ENCODE results near the gene OGDH.
"Not testable (repeated sequence)": the region's sequence is repeated elsewhere in the genome, so short reads cannot be mapped to it uniquely, and the experiment has no call there.

OGDH gene

GRCh38 chr7:44724276-44724675, 117.8 kb downstream of the OGDH start:
- H3K27ac ChIP-seq (ENCODE audit: low read length, poor library complexity, severe bottlenecking), result no peak overlapping the region
- WGBS, result 91% methylated on average over 4 of the region's 4 CpGs
- no peaks in the 10 kb centered on the region for H3K9me3 ChIP-seq (ENCODE audit: control insufficient read depth, low read length)

GRCh38 chr7:44726250-44726649, 119.8 kb downstream of the OGDH start:
- not testable (repeated sequence) for H2BK5ac ChIP-seq (ENCODE audit: low read depth, low read length, poor library complexity, severe bottlenecking); H2BK120ac ChIP-seq (ENCODE audit: low read depth, low read length); H3K9me3 ChIP-seq (ENCODE audit: control insufficient read depth, low read length); H4K91ac ChIP-seq (ENCODE audit: low read length); H3K9ac ChIP-seq (ENCODE audit: low read length); H2AFZ ChIP-seq (ENCODE audit: low read depth, low read length); H3K27me3 ChIP-seq (ENCODE audit: control insufficient read depth in 1 of 2, insufficient read depth in 1 of 2, low read length in 2 of 2); H2AK5ac ChIP-seq (ENCODE audit: low read length, severe bottlenecking); H3K14ac ChIP-seq (ENCODE audit: low read length in 2 of 2); H3K79me1 ChIP-seq (replicated peaks; ENCODE audit: low read length, poor library complexity, severe bottlenecking); DNase-seq; H3K4me3 ChIP-seq (ENCODE audit: insufficient read depth in 1 of 2, low read depth in 1 of 2, low read length in 2 of 2); H4K8ac ChIP-seq (ENCODE audit: low read length); H3K4ac ChIP-seq (ENCODE audit: low read depth in 1 of 2, low read length in 2 of 2); H3K4me2 ChIP-seq (ENCODE audit: low read length, poor library complexity, severe bottlenecking); H3K4me1 ChIP-seq (ENCODE audit: control insufficient read depth, insufficient read depth, low read depth, low read length); H3K27ac ChIP-seq (ENCODE audit: low read length, poor library complexity, severe bottlenecking); H2BK15ac ChIP-seq (ENCODE audit: low read depth, poor library complexity, severe bottlenecking); H3K23ac ChIP-seq (ENCODE audit: low read length in 2 of 2); H3K36me3 ChIP-seq (ENCODE audit: control insufficient read depth in 1 of 2, insufficient read depth in 2 of 2, low read depth in 1 of 2, low read length in 2 of 2)
- peak overlapping the region in 1 of 2 experiments; percentile 42 for H2BK12ac ChIP-seq (ENCODE audit: low read length in 2 of 2)
- peak overlapping the region in 1 of 2 experiments; percentile 56 for H3K18ac ChIP-seq (ENCODE audit: low read depth in 1 of 2, low read length in 2 of 2)
- 90% methylated on average over 7 of the region's 7 CpGs for WGBS

More at GRCh38 chr7:44724276-44724675, 117.8 kb downstream of the OGDH start:
- Histone ChIP-seq H3K36me3 (ENCODE audit: control insufficient read depth in 1 of 2, insufficient read depth in 2 of 2, low read depth in 1 of 2, low read length in 2 of 2) (no peaks in the 10 kb centered on the region), H2BK15ac (ENCODE audit: low read depth, poor library complexity, severe bottlenecking) (no peak overlapping the region), H3K18ac (ENCODE audit: low read depth in 1 of 2, low read length in 2 of 2) (no peak overlapping the region), H3K27me3 (ENCODE audit: control insufficient read depth in 1 of 2, insufficient read depth in 1 of 2, low read length in 2 of 2) (no peaks in the 10 kb centered on the region), H2BK5ac (ENCODE audit: low read depth, low read length, poor library complexity, severe bottlenecking) (no peak overlapping the region), H2AK5ac (ENCODE audit: low read length, severe bottlenecking) (no peak overlapping the region), H3K9ac (ENCODE audit: low read length) (no peak overlapping the region), H3K23ac (ENCODE audit: low read length in 2 of 2) (no peak overlapping the region), H2AFZ (ENCODE audit: low read depth, low read length) (no peak overlapping the region), H4K91ac (ENCODE audit: low read length) (no peak overlapping the region), H3K4me1 (ENCODE audit: control insufficient read depth, insufficient read depth, low read depth, low read length) (no peaks in the 10 kb centered on the region), H3K4me2 (ENCODE audit: low read length, poor library complexity, severe bottlenecking) (no peak overlapping the region), H2BK12ac (ENCODE audit: low read length in 2 of 2) (no peak overlapping the region), H3K14ac (ENCODE audit: low read length in 2 of 2) (no peak overlapping the region), H3K4ac (ENCODE audit: low read depth in 1 of 2, low read length in 2 of 2) (no peak overlapping the region), H2BK120ac (ENCODE audit: low read depth, low read length) (no peak overlapping the region), H3K4me3 (ENCODE audit: insufficient read depth in 1 of 2, low read depth in 1 of 2, low read length in 2 of 2) (no peak overlapping the region), H3K79me1 (replicated peaks; ENCODE audit: low read length, poor library complexity, severe bottlenecking) (no peaks in the 10 kb centered on the region), H4K8ac (ENCODE audit: low read length) (no peak overlapping the region)
- DNase-seq, result no peak

- peak; percentile 90 for DNase-seq
- Histone ChIP-seq H2BK12ac (ENCODE audit: low read length in 2 of 2) (no peak overlapping the region), H3K14ac (ENCODE audit: low read length in 2 of 2) (no peak overlapping the region), H3K27me3 (ENCODE audit: control insufficient read depth in 1 of 2, insufficient read depth in 1 of 2, low read length in 2 of 2) (no peaks in the 10 kb centered on the region), H3K9me3 (ENCODE audit: control insufficient read depth, low read length) (no peaks in the 10 kb centered on the region), H3K36me3 (ENCODE audit: control insufficient read depth in 1 of 2, insufficient read depth in 2 of 2, low read depth in 1 of 2, low read length in 2 of 2) (no peaks in the 10 kb centered on the region), H3K18ac (ENCODE audit: low read depth in 1 of 2, low read length in 2 of 2) (peak overlapping the region; percentile 16 to 42), H4K91ac (ENCODE audit: low read length) (no peak overlapping the region), H3K4me1 (ENCODE audit: control insufficient read depth, insufficient read depth, low read depth, low read length) (peaks cover 4% of the 10 kb centered on the region), H3K4me3 (ENCODE audit: insufficient read depth in 1 of 2, low read depth in 1 of 2, low read length in 2 of 2) (peak overlapping the region in 1 of 2 experiments; percentile 29), H2BK15ac (ENCODE audit: low read depth, poor library complexity, severe bottlenecking) (no peak overlapping the region), H2BK5ac (ENCODE audit: low read depth, low read length, poor library complexity, severe bottlenecking) (no peak overlapping the region), H3K23ac (ENCODE audit: low read length in 2 of 2) (no peak overlapping the region), H2AFZ (ENCODE audit: low read depth, low read length) (peak overlapping the region; percentile 29), H2AK5ac (ENCODE audit: low read length, severe bottlenecking) (no peak overlapping the region), H3K4ac (ENCODE audit: low read depth in 1 of 2, low read length in 2 of 2) (peak overlapping the region in 1 of 2 experiments; percentile 37), H3K27ac (ENCODE audit: low read length, poor library complexity, severe bottlenecking) (peak overlapping the region; percentile 59), H2BK120ac (ENCODE audit: low read depth, low read length) (no peak overlapping the region), H3K9ac (ENCODE audit: low read length) (peak overlapping the region; percentile 47), H3K79me1 (replicated peaks; ENCODE audit: low read length, poor library complexity, severe bottlenecking) (no peaks in the 10 kb centered on the region), H3K4me2 (ENCODE audit: low read length, poor library complexity, severe bottlenecking) (no peak overlapping the region), H4K8ac (ENCODE audit: low read length) (peak overlapping the region; percentile 54)
- 36% methylated on average over 4 of the region's 6 CpGs for WGBS
These were observed 120.9 kb downstream of the OGDH start for GRCh38 chr7:44727158-44727936.

GRCh38 chr7:44727937-44728262, 121.5 kb downstream of the OGDH start:
- Histone ChIP-seq H3K9ac (ENCODE audit: low read length) (no peak overlapping the region), H2BK15ac (ENCODE audit: low read depth, poor library complexity, severe bottlenecking) (no peak overlapping the region)
- WGBS, result 100% methylated on average over 1 of the region's 1 CpG

More at GRCh38 chr7:44727937-44728262, 121.5 kb downstream of the OGDH start:
- H3K4me2 ChIP-seq (ENCODE audit: low read length, poor library complexity, severe bottlenecking), result no peak overlapping the region
- no peak overlapping the region for H3K18ac ChIP-seq (ENCODE audit: low read depth in 1 of 2, low read length in 2 of 2)
- no peak for DNase-seq
- H3K36me3 ChIP-seq (ENCODE audit: control insufficient read depth in 1 of 2, insufficient read depth in 2 of 2, low read depth in 1 of 2, low read length in 2 of 2), result no peaks in the 10 kb centered on the region
- H2AK5ac ChIP-seq (ENCODE audit: low read length, severe bottlenecking), result no peak overlapping the region
- no peak overlapping the region for H4K8ac ChIP-seq (ENCODE audit: low read length)
- no peak overlapping the region for H3K4me3 ChIP-seq (ENCODE audit: insufficient read depth in 1 of 2, low read depth in 1 of 2, low read length in 2 of 2)
- H2BK12ac ChIP-seq (ENCODE audit: low read length in 2 of 2), result no peak overlapping the region
- no peaks in the 10 kb centered on the region for H3K27me3 ChIP-seq (ENCODE audit: control insufficient read depth in 1 of 2, insufficient read depth in 1 of 2, low read length in 2 of 2)
- H3K23ac ChIP-seq (ENCODE audit: low read length in 2 of 2), result no peak overlapping the region
- H2BK5ac ChIP-seq (ENCODE audit: low read depth, low read length, poor library complexity, severe bottlenecking), result no peak overlapping the region
- H3K4me1 ChIP-seq (ENCODE audit: control insufficient read depth, insufficient read depth, low read depth, low read length), result peaks cover 4% of the 10 kb centered on the region
- H3K14ac ChIP-seq (ENCODE audit: low read length in 2 of 2), result no peak overlapping the region
- no peak overlapping the region for H3K4ac ChIP-seq (ENCODE audit: low read depth in 1 of 2, low read length in 2 of 2)
- H3K27ac ChIP-seq (ENCODE audit: low read length, poor library complexity, severe bottlenecking), result peak overlapping the region; percentile 13
- H2AFZ ChIP-seq (ENCODE audit: low read depth, low read length), result peak overlapping the region; percentile 29
- H3K9me3 ChIP-seq (ENCODE audit: control insufficient read depth, low read length), result no peaks in the 10 kb centered on the region
- H2BK120ac ChIP-seq (ENCODE audit: low read depth, low read length), result no peak overlapping the region
- no peak overlapping the region for H4K91ac ChIP-seq (ENCODE audit: low read length)
- H3K79me1 ChIP-seq (replicated peaks; ENCODE audit: low read length, poor library complexity, severe bottlenecking), result no peaks in the 10 kb centered on the region

Data from mesenchymal stem cell (in vitro differentiated cells and primary cell).